CD1c-positive myeloid dendritic cell (primary cell): ENCODE data around the gene WNK1.

ENCODE experiments used
- DNase-seq: peaks from one replicate; pipeline ENCODE4 v3.0.0-alpha.2; 2016; ENCODE audit errors: extremely low spot score

Gene WNK1

GRCh38 chr12:949453-950191 is 197.2 kb downstream of the WNK1 start, which contains the start of gene RAD52:
RAD52 (minus strand) TSS chr12:949694; CDS start chr12:933058, 16,636 bp downstream.
- peak; percentile 98 for DNase-seq

GRCh38 chr12:951176-951575 is 198.8 kb downstream of the WNK1 start:
- no peak for DNase-seq

- no peak for DNase-seq
These were observed 201.4 kb downstream of the WNK1 start for GRCh38 chr12:953776-954175.

GRCh38 chr12:954741-955140 is 202.4 kb downstream of the WNK1 start:
- DNase-seq, result no peak

GRCh38 chr12:955939-956338 is 203.6 kb downstream of the WNK1 start:
- no peak for DNase-seq

GRCh38 chr12:958588-959123 is 206.3 kb downstream of the WNK1 start:
- no peak for DNase-seq
